Measurements from ENCODE around the gene GAD1. TPM values are rescaled to one million over a fixed set of nuclear protein-coding genes. Genes with fewer than 3 reads are reported as not detected.

The GAD1 gene
- total and polyA plus RNA-seq, 2 of the 8 experiments (the other 6 are each of a cell fraction or from before 2014, with no cell fraction given), result 0.65 to 1.0 TPM

DNA sequence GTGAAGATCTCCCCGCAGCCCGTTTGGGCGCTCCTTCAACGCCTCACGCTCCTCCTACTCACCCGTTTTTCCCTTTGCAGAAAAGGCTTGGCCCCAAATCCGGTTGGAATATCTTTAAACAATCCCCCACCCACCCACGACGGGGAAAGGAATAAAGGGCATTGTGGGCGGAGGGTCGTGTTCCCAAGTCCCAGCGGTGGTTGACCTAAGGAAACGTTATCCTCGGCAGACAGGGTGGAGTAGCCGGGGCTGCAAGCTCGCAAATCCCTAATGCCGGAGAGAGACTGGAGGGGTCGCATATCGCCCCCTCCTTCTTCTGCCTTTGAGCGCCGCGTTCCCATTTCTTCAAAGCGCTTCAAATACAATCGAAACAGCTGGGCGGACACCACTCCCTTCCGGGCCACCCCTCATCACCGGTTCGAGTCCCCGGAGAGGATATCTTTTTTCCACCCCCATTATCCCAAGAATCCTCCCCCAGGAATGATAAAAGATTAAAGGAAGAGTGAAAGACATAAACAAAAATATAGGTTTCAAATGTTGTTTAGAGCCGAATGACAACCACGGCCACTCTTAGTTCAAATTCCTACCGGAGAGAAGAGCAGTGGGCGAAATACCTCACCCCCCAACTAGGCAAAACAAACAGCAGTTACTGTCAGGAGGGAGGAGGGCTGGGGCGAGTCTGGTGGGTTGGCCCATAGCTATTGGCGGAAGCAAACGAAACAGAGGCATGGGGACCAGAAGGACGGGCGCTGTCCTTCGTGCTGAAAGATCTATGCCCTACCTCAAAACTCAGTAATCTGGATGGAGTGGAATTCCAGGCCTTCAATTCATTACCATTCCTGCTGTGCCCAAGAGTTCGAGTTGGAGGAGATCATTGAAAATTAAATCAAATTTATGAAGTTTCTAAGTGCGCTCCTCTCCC lies 2.8 kb upstream of the GAD1 start (continued):
- TF ChIP-seq MAFK (IDR thresholded peaks at IDR 0.05; ENCODE audit: low read depth, low read length), result no peak
- no peak for TF ChIP-seq EGR1 (IDR thresholded peaks at IDR 0.05; ENCODE audit: borderline replicate concordance, low read depth, low read length)
- TF ChIP-seq YY1 (IDR thresholded peaks at IDR 0.05; ENCODE audit: low read depth, low read length), result no peak
- no peak for TF ChIP-seq RXRA (IDR thresholded peaks at IDR 0.05; ENCODE audit: insufficient read depth, low read depth, low read length)
- no peak for TF ChIP-seq RNF2 (IDR thresholded peaks at IDR 0.05; ENCODE audit: borderline replicate concordance, low read depth, low read length, missing control alignments, poor library complexity, severe bottlenecking)
- no peak for TF ChIP-seq SP1 (IDR thresholded peaks at IDR 0.05; ENCODE audit: low read depth, low read length)
- TF ChIP-seq ZNF274 (IDR thresholded peaks at IDR 0.05; ENCODE audit: borderline replicate concordance, extremely low read depth, low read length), result no peak
- TF ChIP-seq KDM1A (IDR thresholded peaks at IDR 0.05; ENCODE audit: borderline replicate concordance, low read length), result 0 out of 2 replicates have a peak, but pooled peaks have one; percentile 15
- TF ChIP-seq HDAC2 (IDR thresholded peaks at IDR 0.05; ENCODE audit: borderline replicate concordance in 1 of 2, low read depth in 2 of 2, low read length in 2 of 2), result peak in 1 of 2 experiments; percentile 83; a peak in 1 of 4 replicates
- TF ChIP-seq BACH1 (IDR thresholded peaks at IDR 0.05; ENCODE audit: low read length), result no peak
- TF ChIP-seq, protein P1, sequence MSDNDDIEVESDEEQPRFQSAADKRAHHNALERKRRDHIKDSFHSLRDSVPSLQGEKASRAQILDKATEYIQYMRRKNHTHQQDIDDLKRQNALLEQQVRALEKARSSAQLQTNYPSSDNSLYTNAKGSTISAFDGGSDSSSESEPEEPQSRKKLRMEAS (IDR thresholded peaks at IDR 0.05), result peak; percentile 76
- TF ChIP-seq JUN (IDR thresholded peaks at IDR 0.05; ENCODE audit: low read depth, low read length), result no peak
- TF ChIP-seq JUND (IDR thresholded peaks at IDR 0.05; ENCODE audit: low read length), result no peak
- TF ChIP-seq TAF7 (optimal IDR thresholded peaks at IDR 0.05; ENCODE audit: borderline replicate concordance, low read depth, low read length), result no peak
- TF ChIP-seq TAF1 (IDR thresholded peaks at IDR 0.05; ENCODE audit: low read depth, low read length), result no peak
- TF ChIP-seq, protein P2, sequence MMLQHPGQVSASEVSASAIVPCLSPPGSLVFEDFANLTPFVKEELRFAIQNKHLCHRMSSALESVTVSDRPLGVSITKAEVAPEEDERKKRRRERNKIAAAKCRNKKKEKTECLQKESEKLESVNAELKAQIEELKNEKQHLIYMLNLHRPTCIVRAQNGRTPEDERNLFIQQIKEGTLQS (IDR thresholded peaks at IDR 0.05; ENCODE audit: insufficient read depth, low read depth, low read length), result no peak
- peak; percentile 30 for TF ChIP-seq EZH2 (IDR thresholded peaks at IDR 0.05; ENCODE audit: low read depth, low read length, severe bottlenecking)
- TF ChIP-seq KDM5A (IDR thresholded peaks at IDR 0.05; ENCODE audit: low read length), result no peak
- TF ChIP-seq TEAD4 (IDR thresholded peaks at IDR 0.05; ENCODE audit: low read depth, low read length), result peak; percentile 86
